GM18526 (cell line): Measurements from ENCODE around the gene ING1.

Source experiments
- POLR2A ChIP-seq: IDR thresholded peaks from 3 replicates; pipeline ENCODE4 v1.6.1; 2011; ENCODE audit not compliant: insufficient read length; ENCODE audit errors: extremely low read depth

The ING1 gene

DNA sequence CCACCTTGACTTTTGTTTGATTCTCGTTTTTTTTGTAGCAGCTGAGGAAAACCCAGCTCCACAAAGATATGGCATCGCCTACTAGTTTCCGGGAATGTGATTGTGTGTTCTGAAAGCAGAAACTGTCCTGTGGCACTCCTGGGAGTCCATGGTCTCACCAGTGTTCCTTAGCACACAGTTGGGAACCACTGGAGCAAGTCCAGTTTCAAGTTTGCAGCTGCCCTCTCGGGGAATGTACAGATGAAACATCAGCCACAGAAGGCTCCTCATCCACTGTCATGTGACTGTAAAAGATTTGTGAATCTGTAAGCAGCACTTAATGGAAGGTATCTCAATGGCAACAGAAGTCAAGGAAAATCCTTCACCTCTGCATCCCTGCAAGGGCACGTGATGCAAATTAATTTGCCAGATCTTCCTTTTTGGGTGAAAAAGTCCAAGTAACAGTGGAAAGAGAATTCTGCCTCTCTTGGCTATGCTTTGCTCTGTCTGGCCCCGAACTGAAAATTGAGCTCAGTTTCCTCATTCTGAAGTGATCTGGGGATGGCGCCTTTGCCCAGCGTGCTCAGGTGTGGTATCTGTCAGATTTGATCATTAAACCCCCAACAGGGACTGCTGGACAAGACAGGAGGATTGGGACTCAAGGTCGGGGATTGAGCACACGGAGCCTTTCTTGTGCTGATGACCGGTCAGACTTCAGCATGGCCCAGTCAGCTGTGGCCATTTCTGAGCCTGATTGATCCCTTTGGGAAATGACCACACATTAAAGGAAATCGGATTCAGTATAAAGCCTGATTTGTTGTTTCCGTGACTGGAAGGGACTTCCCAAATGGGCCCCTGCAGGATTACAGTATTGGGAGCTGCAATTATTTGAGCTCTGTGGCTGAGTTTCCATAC, 58.8 kb downstream of the ING1 start:
- no peak for TF ChIP-seq POLR2A
